Vagina (tissue), 2 donors: ENCODE results near the gene APBB1IP.

Experiments
- POLR2A ChIP-seq, 2 donors: fragments of 450-650 bp; IDR thresholded peaks; one replicate each; pipeline ENCODE4 v1.6.1; 2017; ENCODE audit warnings: antibody characterized with exemption in 2 of 2, mild to moderate bottlenecking in 2 of 2, moderate library complexity in 2 of 2
- TF ChIP-seq, protein P1 (sequence below), 3 experiments: fragments of 450-650 bp in 2 of 3; fragments of 200-600 bp in 1 of 3; sonication (generic) in 1 of 3; IDR thresholded peaks; one replicate each; pipeline ENCODE4 v1.5.1; 2017 to 2019; ENCODE audit warnings: antibody characterized with exemption in 3 of 3, mild to moderate bottlenecking in 2 of 3, moderate library complexity in 2 of 3

DNA sequence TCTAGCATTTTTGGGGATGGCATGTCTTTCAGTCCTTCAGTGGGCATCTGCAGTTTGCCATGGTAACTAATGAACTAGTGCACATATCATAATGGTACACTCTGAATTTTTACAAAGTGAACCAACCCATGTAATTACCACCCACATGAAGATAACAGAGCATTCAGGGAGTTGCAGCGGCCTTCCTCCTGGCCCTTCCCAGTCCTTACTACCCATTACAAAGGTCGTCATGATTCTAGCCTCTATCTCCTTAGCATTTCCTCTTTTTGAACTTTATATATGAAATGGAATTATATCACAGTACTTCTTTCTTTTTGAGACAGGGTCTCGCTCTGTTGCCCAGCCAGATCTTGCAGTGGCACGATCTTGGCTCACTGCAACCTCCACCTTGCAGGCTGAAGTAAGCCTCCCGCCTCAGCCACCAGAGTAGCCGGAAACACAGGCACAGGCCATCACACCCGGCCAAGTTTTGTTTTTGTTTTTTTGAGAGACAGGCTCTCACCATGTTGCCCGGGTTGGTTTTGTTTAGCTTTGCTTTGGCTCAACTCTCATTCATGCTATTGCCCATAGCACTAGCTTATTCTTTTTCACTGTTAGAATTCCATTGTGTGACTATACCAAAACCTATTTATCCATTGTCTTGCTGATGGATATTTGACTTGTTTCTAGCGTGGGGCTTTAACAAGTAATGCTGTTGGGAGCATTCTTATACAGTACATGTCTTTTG, 79.2 kb downstream of the APBB1IP start:
- no peak for TF ChIP-seq POLR2A (IDR thresholded peaks at IDR 0.05)
- TF ChIP-seq, protein P1, sequence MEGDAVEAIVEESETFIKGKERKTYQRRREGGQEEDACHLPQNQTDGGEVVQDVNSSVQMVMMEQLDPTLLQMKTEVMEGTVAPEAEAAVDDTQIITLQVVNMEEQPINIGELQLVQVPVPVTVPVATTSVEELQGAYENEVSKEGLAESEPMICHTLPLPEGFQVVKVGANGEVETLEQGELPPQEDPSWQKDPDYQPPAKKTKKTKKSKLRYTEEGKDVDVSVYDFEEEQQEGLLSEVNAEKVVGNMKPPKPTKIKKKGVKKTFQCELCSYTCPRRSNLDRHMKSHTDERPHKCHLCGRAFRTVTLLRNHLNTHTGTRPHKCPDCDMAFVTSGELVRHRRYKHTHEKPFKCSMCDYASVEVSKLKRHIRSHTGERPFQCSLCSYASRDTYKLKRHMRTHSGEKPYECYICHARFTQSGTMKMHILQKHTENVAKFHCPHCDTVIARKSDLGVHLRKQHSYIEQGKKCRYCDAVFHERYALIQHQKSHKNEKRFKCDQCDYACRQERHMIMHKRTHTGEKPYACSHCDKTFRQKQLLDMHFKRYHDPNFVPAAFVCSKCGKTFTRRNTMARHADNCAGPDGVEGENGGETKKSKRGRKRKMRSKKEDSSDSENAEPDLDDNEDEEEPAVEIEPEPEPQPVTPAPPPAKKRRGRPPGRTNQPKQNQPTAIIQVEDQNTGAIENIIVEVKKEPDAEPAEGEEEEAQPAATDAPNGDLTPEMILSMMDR (IDR thresholded peaks at IDR 0.05) = no peak
